ENCODE data around the gene KCNJ6. TPM values are rescaled to one million over a fixed set of nuclear protein-coding genes. Genes with fewer than 3 reads are reported as not detected.

Gene KCNJ6
- total RNA-seq, 1 experiment from 2014 or later, result not detected

DNA sequence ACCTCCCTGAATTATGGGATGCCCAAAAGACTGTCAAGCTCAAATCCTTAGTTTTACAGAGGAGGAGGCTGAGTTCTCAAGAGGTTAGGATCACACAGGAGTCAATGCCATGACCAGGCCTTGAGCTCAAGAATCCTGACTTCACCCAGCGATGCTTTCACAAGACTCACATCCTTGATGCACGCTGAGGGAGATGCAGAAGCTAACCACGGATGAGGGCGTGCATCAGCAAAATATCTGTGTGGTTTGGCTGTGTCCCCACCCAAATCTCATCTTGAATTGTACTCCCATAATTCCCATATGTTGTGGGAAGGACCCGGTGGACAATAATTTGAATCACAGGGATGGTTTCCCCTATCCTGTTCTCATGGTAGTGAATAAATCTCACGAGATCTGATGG, 133.2 kb downstream of the KCNJ6 start:
- Histone ChIP-seq H3K9me3 (ENCODE audit: low read depth, low read length, poor library complexity, severe bottlenecking) (no peaks in the 10 kb centered on the region), H3K27me3 (replicated peaks; ENCODE audit: insufficient read depth, low read depth, low read length, poor library complexity) (peaks cover 22% of the 10 kb centered on the region), H3K4me1 (ENCODE audit: insufficient read depth, low read length, poor library complexity, severe bottlenecking) (no peaks in the 10 kb centered on the region), H3K36me3 (ENCODE audit: insufficient read depth, low read length, poor library complexity, severe bottlenecking) (no peaks in the 10 kb centered on the region), H3K27ac (ENCODE audit: low read depth, low read length, poor library complexity, severe bottlenecking) (no peak overlapping the region), H3K4me3 (ENCODE audit: low read depth, low read length, poor library complexity, severe bottlenecking) (no peak overlapping the region)
- TF ChIP-seq EZH2 (IDR thresholded peaks at IDR 0.05; ENCODE audit: borderline replicate concordance, low read depth, low read length, poor library complexity, severe bottlenecking), result no peak
- TF ChIP-seq, protein P1, sequence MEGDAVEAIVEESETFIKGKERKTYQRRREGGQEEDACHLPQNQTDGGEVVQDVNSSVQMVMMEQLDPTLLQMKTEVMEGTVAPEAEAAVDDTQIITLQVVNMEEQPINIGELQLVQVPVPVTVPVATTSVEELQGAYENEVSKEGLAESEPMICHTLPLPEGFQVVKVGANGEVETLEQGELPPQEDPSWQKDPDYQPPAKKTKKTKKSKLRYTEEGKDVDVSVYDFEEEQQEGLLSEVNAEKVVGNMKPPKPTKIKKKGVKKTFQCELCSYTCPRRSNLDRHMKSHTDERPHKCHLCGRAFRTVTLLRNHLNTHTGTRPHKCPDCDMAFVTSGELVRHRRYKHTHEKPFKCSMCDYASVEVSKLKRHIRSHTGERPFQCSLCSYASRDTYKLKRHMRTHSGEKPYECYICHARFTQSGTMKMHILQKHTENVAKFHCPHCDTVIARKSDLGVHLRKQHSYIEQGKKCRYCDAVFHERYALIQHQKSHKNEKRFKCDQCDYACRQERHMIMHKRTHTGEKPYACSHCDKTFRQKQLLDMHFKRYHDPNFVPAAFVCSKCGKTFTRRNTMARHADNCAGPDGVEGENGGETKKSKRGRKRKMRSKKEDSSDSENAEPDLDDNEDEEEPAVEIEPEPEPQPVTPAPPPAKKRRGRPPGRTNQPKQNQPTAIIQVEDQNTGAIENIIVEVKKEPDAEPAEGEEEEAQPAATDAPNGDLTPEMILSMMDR (conservative IDR thresholded peaks at IDR 0.05; ENCODE audit: low read depth, low read length), result no peak
- no peak for DNase-seq (ENCODE audit: low spot score)
- intact Hi-C loops (cut with micrococcal nuclease; ENCODE audit: unreplicated experiment), result no loop called here
- ChIA-PET CTCF (no interaction called here), POLR2A (ENCODE audit: low non-redundant PET) (no interaction called here)
- no TSS peak for BruUV-seq (replicated peaks)

DNA sequence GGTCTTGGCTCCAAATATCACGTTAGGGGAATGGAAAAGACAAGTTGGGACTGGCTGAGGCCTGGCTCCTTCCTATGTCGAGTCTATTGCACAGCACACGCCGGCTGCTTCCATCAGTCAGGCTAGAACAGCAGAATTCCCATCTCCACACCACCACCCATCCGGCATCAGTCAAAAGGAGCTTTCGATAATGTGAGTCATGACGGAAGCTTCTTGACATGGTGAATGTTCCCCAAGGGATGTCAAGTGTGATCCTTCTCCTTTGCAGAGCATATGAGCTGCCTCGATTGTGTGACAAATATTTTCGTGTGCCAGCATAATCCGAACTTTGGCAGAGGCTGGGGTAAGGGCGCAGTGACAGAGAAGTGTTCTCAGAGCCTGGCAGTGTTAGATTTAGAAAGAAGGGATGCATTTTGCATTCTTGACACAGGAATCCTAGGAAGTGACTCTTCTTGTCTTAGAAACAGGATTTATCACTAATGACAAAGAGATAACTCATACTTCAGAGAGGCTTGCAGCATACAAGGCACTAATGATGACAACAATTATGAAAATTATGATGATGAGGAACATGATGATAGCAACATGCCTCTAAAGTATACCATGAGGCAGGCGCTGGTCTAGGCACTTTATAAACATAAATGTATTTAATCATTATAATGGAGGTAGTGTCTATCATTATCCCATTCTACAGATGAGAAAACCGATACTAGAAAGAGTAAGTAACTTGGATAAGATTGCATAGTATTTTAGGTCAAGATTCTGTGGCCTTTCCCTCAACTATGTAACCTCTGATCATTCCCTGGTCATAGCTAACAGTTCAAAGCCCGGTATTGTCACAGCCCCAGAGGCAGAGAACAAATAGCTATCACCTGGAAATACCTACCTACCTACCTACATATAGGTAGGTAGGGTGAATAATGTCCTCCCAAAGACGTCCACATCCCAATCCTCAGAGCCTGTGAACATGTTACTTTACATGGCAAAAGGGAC, 135.0 kb downstream of the KCNJ6 start:
- no peak for DNase-seq (ENCODE audit: low spot score)
- Histone ChIP-seq H3K27ac (ENCODE audit: low read depth, low read length, poor library complexity, severe bottlenecking) (no peak overlapping the region), H3K9me3 (ENCODE audit: low read depth, low read length, poor library complexity, severe bottlenecking) (no peaks in the 10 kb centered on the region), H3K36me3 (ENCODE audit: insufficient read depth, low read length, poor library complexity, severe bottlenecking) (no peaks in the 10 kb centered on the region), H3K4me1 (ENCODE audit: insufficient read depth, low read length, poor library complexity, severe bottlenecking) (no peaks in the 10 kb centered on the region), H3K4me3 (ENCODE audit: low read depth, low read length, poor library complexity, severe bottlenecking) (no peak overlapping the region), H3K27me3 (replicated peaks; ENCODE audit: insufficient read depth, low read depth, low read length, poor library complexity) (peaks cover 29% of the 10 kb centered on the region)
- BruUV-seq (replicated peaks), result no TSS peak
- POLR2A ChIA-PET (ENCODE audit: low non-redundant PET), result no interaction called here
- no peak for TF ChIP-seq EZH2 (IDR thresholded peaks at IDR 0.05; ENCODE audit: borderline replicate concordance, low read depth, low read length, poor library complexity, severe bottlenecking)
- TF ChIP-seq, protein P1 (conservative IDR thresholded peaks at IDR 0.05; ENCODE audit: low read depth, low read length), result no peak
- CTCF ChIA-PET, result no interaction called here
- intact Hi-C loops (cut with micrococcal nuclease; ENCODE audit: unreplicated experiment), result no loop called here

DNA sequence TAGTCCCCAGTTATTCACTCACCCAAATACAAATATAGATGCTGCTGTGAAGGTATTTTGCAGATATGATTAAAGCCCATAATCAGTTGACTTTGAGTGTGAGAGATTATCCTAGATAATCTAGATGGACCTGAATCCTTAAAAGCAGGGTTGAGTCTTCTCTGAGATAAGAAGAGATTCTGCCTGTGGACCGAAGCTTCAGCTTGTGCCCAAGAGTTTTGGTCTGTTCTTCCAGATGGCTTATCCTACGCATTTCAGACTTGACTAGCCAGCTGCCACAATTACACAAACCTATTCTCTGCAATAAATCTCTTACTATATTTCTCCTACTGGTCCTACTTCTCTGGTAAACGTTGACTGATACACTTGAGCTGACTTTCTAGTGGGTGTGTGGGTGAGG, 145.1 kb downstream of the KCNJ6 start:
- DNase-seq (ENCODE audit: low spot score), result no peak
- Histone ChIP-seq H3K27me3 (replicated peaks; ENCODE audit: insufficient read depth, low read depth, low read length, poor library complexity) (peaks cover 40% of the 10 kb centered on the region), H3K27ac (ENCODE audit: low read depth, low read length, poor library complexity, severe bottlenecking) (no peak overlapping the region), H3K4me1 (ENCODE audit: insufficient read depth, low read length, poor library complexity, severe bottlenecking) (no peaks in the 10 kb centered on the region), H3K9me3 (ENCODE audit: low read depth, low read length, poor library complexity, severe bottlenecking) (no peaks in the 10 kb centered on the region), H3K36me3 (ENCODE audit: insufficient read depth, low read length, poor library complexity, severe bottlenecking) (no peaks in the 10 kb centered on the region), H3K4me3 (ENCODE audit: low read depth, low read length, poor library complexity, severe bottlenecking) (no peak overlapping the region)
- POLR2A ChIA-PET (ENCODE audit: low non-redundant PET), result no interaction called here
- TF ChIP-seq, protein P1 (conservative IDR thresholded peaks at IDR 0.05; ENCODE audit: low read depth, low read length), result no peak
- TF ChIP-seq EZH2 (IDR thresholded peaks at IDR 0.05; ENCODE audit: borderline replicate concordance, low read depth, low read length, poor library complexity, severe bottlenecking), result no peak
- intact Hi-C loops (cut with micrococcal nuclease; ENCODE audit: unreplicated experiment), result no loop called here
- no TSS peak for BruUV-seq (replicated peaks)
- CTCF ChIA-PET, result no interaction called here

Data from A673 (cell line).